Neural progenitor cell (in vitro differentiated cells): ENCODE data around the gene SIGLEC15.

Experiments
- CTCF ChIP-seq: fragments of 200-600 bp; sonication (generic); IDR thresholded peaks from 2 replicates; pipeline ENCODE4 v1.5.1; 2017; ENCODE audit warnings: antibody characterized with exemption, mild to moderate bottlenecking
- EZH2 ChIP-seq: fragments of 200-600 bp; sonication (generic); IDR thresholded peaks from 2 replicates; pipeline ENCODE4 v1.6.1; 2017; ENCODE audit warnings: antibody characterized with exemption, mild to moderate bottlenecking, moderate library complexity
- EZH2phosphoT487 ChIP-seq: fragments of 200-600 bp; sonication (generic); IDR thresholded peaks from 2 replicates; pipeline ENCODE4 v1.6.1; 2017; ENCODE audit warnings: antibody characterized with exemption

- no peak for TF ChIP-seq CTCF
- no peak for TF ChIP-seq EZH2
- no peak for TF ChIP-seq EZH2phosphoT487
These were observed 35.5 kb downstream of the SIGLEC15 start for GRCh38 chr18:45860971-45861370.
